Measurements from ENCODE around the gene TBCC.

The TBCC gene

DNA sequence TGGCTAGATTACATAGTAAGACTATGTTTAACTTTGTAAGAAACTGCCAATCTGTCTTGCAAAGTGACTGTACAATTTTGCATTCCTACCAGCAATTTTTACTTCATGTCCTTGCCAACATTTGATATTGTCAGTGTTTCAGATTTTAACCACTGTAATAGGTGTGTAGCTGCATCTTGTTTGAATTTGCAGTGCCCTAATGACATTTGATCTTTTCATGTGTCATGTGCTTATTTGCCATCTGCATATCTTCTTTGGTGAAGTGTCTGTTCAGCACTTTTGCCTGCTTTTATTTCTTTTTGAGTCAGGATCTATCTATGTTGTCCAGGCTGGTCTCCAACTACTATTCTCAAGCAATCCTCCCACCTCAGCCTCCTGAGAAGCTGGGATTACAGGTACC, 21.1 kb downstream of the TBCC start:
- Histone ChIP-seq H3K9me3 (no peaks in the 10 kb centered on the region), H3K27ac (no peak overlapping the region), H3K4me1 (peaks cover 17% of the 10 kb centered on the region; the same call in 1 of the 2 replicates), H3K9ac (no peak overlapping the region), H3K4me3 (no peak overlapping the region), H3K4me2 (no peak overlapping the region), H3K27me3 (no peaks in the 10 kb centered on the region), H3K36me3 (no peaks in the 10 kb centered on the region), H4K20me1 (no peaks in the 10 kb centered on the region)
- TF ChIP-seq Cebpa-rat (IDR thresholded peaks at IDR 0.05), result no peak

DNA sequence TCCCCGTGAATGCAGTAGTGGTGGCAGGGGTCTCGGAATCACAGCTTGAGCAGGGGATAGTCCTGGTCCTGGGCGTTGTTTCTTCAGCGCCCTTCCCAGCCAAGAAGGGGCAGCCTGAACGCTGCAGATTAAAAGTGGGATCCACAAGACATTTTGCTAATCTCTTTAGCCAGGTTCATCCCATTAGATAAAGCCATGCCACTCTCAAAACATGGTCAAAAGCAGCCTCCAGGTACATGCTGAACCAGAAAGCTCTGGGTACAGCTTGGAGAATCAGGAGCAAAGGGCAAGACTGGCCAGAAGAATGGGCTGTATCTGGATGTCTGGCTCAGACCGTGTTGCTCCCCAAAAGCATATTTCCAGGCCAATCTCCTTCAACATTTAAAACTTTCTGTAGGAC, 23.4 kb downstream of the TBCC start, which contains the start of gene PRPH2:
TSS of gene PRPH2 (minus strand) at position 101 of the 400 bp plus-strand sequence. CDS start 263 bp downstream, outside the sequence.
- Histone ChIP-seq H3K27ac (no peak within 1 kb of the TSS), H3K4me2 (no peak within 1 kb of the TSS), H3K9ac (no peak within 1 kb of the TSS), H3K27me3 (no peaks in the 10 kb centered on the region), H3K4me1 (peaks cover 11% of the 10 kb centered on the region; the same call in 1 of the 2 replicates), H3K4me3 (no peak within 1 kb of the TSS), H3K36me3 (no peaks in the 10 kb centered on the region), H4K20me1 (no peaks in the 10 kb centered on the region), H3K9me3 (no peaks in the 10 kb centered on the region)
- TF ChIP-seq Cebpa-rat (IDR thresholded peaks at IDR 0.05), result no peak

DNA sequence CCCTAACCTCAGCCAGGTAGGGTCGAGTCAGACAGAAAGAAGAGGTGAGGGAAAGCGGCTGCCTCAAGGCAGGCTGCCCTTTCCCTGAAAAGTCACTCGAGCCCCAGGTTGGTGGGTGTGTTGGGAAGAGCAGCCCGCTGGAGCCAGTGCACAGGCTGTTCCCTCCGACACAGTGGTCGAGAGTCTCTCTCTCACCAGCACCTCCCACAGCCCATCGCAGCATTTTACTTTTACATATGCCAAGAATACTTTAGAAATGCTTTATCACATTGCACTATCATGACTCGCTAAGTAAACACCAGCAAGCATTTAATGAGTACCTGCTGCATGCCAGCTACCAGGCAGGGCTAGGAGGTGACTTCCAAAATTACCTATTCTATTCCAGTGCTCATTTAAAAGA, 25.2 kb downstream of the TBCC start:
- Histone ChIP-seq H3K4me1 (peaks cover under 1% of the 10 kb centered on the region; the same call in 1 of the 2 replicates), H3K4me3 (no peak overlapping the region), H3K9ac (no peak overlapping the region), H3K27ac (no peak overlapping the region), H3K27me3 (no peaks in the 10 kb centered on the region), H4K20me1 (no peaks in the 10 kb centered on the region), H3K4me2 (no peak overlapping the region), H3K9me3 (no peaks in the 10 kb centered on the region), H3K36me3 (no peaks in the 10 kb centered on the region)
- TF ChIP-seq Cebpa-rat (IDR thresholded peaks at IDR 0.05), result no peak

DNA sequence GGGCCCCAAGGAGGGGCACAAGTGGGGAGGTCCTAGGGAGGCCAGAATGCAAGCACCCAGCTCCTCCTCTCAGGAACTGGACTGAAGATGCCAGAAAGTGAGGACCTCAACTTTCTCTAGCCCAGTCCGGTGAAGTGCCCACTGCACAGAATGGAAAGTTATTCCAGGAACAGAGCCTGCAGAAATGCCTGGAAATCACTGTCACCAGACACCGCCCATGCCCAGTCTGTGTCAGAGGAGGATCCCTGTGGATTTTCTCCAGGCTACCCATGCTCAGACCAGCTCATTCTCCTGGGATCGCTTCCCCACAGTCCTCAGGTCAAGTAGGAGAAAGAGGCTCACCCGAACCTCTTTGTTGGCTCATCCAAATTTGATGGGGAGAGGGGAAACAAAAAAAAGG, 30.0 kb downstream of the TBCC start:
- Histone ChIP-seq H3K4me1 (peaks cover 10% of the 10 kb centered on the region), H3K9ac (no peak overlapping the region), H3K27ac (no peak overlapping the region), H3K36me3 (no peaks in the 10 kb centered on the region), H3K9me3 (peaks cover 7% of the 10 kb centered on the region; the same call in 1 of the 2 replicates), H3K4me2 (no peak overlapping the region), H4K20me1 (no peaks in the 10 kb centered on the region), H3K4me3 (no peak overlapping the region), H3K27me3 (no peaks in the 10 kb centered on the region)
- TF ChIP-seq Cebpa-rat (IDR thresholded peaks at IDR 0.05), result no peak

DNA sequence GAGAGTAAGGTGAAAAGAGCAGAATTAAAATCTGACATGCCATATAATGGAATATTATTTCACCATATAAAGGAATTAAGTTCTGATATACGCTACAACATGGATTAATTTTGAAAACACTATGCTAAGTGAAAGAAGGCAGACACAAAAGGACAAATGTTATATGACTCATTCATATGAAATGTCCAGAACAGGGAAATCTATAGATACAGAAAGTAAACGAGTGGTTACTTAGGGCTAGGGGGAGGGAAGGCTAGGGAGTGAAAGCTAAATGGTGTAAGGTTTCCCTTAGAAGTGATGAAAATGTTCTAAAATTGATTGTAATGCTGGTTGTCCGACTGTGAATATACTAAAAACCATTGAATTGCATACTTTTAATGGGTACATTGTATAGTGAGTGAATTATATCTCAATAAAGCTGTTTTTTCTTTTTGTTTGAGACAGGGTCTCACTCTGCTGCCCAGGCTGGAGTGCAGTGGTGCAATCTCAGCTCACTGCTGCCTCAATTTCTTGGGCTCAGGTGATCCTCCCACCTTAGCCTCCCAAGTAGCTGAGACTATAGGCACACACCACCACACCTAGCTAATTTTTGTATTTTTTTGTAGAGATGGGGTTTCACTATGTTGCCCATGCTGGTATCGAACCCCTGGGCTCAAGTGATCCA, 31.7 kb downstream of the TBCC start:
- H3K36me3 ChIP-seq, result no peaks in the 10 kb centered on the region
- TF ChIP-seq Cebpa-rat (IDR thresholded peaks at IDR 0.05), result no peak
- H3K4me2 ChIP-seq, result peak overlapping the region; percentile 39
- no peak overlapping the region for H3K9ac ChIP-seq
- H3K27ac ChIP-seq, result no peak overlapping the region
- H4K20me1 ChIP-seq, result no peaks in the 10 kb centered on the region
- H3K27me3 ChIP-seq, result no peaks in the 10 kb centered on the region
- peaks cover 16% of the 10 kb centered on the region for H3K4me1 ChIP-seq
- H3K4me3 ChIP-seq, result no peak overlapping the region
- peaks cover 7% of the 10 kb centered on the region; the same call in 1 of the 2 replicates for H3K9me3 ChIP-seq

DNA sequence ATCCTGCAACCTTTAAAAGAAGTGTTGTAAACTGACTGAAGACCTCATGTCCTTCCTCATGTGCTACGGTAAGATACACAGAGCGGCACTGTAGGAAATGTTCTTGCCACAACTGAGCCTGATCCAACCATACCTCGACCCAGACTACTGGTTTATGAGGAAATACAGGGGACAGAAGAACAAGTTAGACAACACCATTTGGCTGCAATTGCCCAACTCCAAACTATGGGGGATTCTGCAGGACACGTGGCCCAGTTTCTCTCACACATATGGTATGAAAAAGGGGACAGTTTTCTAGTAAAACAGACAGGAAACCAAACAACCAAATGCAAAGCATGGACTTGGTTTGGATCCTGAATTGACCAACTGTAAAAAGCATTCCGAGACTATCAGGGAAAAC, 34.0 kb downstream of the TBCC start:
- Histone ChIP-seq H3K4me3 (no peak overlapping the region), H3K9ac (no peak overlapping the region), H4K20me1 (no peaks in the 10 kb centered on the region), H3K36me3 (no peaks in the 10 kb centered on the region), H3K27ac (no peak overlapping the region), H3K4me1 (peaks cover 17% of the 10 kb centered on the region), H3K4me2 (no peak overlapping the region), H3K27me3 (no peaks in the 10 kb centered on the region), H3K9me3 (peaks cover 7% of the 10 kb centered on the region; the same call in 1 of the 2 replicates)
- no peak for TF ChIP-seq Cebpa-rat (IDR thresholded peaks at IDR 0.05)

DNA sequence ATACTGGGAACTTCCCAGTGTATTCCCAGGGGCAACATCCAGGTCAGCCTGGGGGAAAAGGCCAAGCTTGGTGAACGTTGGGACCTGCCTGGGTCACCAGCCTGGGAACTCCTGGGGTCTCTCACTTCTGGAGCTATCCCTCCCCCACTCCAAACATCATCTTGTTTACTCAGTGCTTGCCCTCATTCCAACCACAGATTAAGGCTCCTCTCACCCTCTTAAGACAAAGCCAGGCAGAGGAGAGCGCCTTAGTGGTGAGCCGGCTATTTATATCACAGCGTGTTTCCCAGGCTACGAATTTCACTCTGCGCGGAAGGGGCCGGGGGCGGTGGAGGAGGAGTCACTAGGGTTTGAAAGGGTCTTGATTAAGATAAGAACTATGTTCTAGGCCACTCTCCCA, 35.6 kb downstream of the TBCC start:
- no peak overlapping the region for H3K4me2 ChIP-seq
- TF ChIP-seq Cebpa-rat (IDR thresholded peaks at IDR 0.05), result no peak
- peaks cover 21% of the 10 kb centered on the region for H3K4me1 ChIP-seq
- no peaks in the 10 kb centered on the region for H3K36me3 ChIP-seq
- H4K20me1 ChIP-seq, result no peaks in the 10 kb centered on the region
- H3K4me3 ChIP-seq, result no peak overlapping the region
- H3K9ac ChIP-seq, result no peak overlapping the region
- no peaks in the 10 kb centered on the region for H3K27me3 ChIP-seq
- peaks cover 7% of the 10 kb centered on the region; the same call in 1 of the 2 replicates for H3K9me3 ChIP-seq
- H3K27ac ChIP-seq, result no peak overlapping the region

DNA sequence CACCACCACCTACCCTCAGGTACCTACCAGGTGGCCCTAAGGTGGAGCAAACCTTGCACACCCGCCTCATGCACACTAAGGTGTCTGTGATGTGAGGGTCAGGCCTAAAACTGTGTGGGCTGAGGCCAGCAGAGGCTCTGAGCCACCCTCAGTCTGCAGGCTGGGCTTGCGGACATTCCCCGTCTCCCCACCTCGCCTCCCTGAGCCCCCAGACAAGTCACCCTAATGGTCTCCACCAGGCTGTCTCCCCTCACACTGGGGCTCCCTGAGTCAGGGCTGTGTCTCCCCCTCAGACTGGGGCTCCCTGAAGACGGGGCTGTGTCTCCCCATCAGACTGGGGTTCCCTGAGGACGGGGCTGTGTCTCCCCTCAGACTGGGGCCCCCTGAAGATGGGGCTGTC, 36.0 kb downstream of the TBCC start:
- TF ChIP-seq Cebpa-rat (IDR thresholded peaks at IDR 0.05), result no peak
- H3K27me3 ChIP-seq, result no peaks in the 10 kb centered on the region
- no peak overlapping the region for H3K4me2 ChIP-seq
- H3K4me3 ChIP-seq, result no peak overlapping the region
- peaks cover 17% of the 10 kb centered on the region for H3K4me1 ChIP-seq
- no peak overlapping the region for H3K27ac ChIP-seq
- H3K9me3 ChIP-seq, result peaks cover 7% of the 10 kb centered on the region; the same call in 1 of the 2 replicates
- no peak overlapping the region for H3K9ac ChIP-seq
- H4K20me1 ChIP-seq, result no peaks in the 10 kb centered on the region
- H3K36me3 ChIP-seq, result no peaks in the 10 kb centered on the region

DNA sequence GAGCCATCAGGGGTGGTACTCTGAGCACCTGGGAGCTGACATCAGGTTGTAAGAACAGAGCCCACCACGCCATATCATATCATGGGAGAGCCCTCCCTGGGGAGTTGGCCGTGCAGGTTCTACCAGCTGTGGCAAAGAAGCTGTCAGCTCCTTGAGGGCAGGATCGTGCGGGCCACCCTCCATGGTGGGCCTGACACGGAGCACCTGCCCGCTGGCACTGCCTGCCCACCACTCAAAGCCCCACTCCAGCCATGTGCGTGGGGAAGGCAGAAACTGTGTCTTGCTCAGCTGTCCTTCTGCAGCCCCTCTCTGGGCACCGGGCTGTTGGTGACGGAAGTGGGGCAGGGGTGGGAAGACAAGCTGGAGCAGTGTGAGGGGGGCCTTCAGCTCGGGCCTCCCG, 37.8 kb downstream of the TBCC start:
- H3K9ac ChIP-seq, result no peak overlapping the region
- no peaks in the 10 kb centered on the region for H3K27me3 ChIP-seq
- peaks cover 7% of the 10 kb centered on the region; the same call in 1 of the 2 replicates for H3K9me3 ChIP-seq
- peaks cover 11% of the 10 kb centered on the region; the same call in 1 of the 2 replicates for H3K4me1 ChIP-seq
- H3K27ac ChIP-seq, result no peak overlapping the region
- no peaks in the 10 kb centered on the region for H4K20me1 ChIP-seq
- H3K4me3 ChIP-seq, result no peak overlapping the region
- no peaks in the 10 kb centered on the region for H3K36me3 ChIP-seq
- no peak overlapping the region for H3K4me2 ChIP-seq
- no peak for TF ChIP-seq Cebpa-rat (IDR thresholded peaks at IDR 0.05)

DNA sequence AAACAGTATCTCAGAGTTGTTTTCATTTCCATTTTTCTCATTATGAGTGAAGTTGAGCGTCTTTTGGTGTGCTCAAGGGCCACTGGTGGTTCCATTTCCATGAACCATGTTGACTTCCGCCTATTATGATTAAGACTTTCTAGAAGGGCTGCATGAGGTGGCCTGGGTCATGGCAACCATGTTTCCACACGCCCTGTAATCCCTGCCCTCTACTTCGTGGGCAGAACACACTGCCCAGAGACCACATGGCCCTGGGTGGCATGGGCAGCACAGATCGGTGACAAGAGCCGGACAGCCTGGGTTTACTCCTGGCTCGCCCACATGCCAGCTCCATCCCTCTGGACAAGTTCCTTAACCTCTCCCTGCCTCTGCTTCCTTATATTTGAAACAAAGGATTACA, 38.3 kb downstream of the TBCC start:
- no peaks in the 10 kb centered on the region for H3K27me3 ChIP-seq
- H3K9me3 ChIP-seq, result peaks cover 7% of the 10 kb centered on the region; the same call in 1 of the 2 replicates
- H3K36me3 ChIP-seq, result no peaks in the 10 kb centered on the region
- H3K4me2 ChIP-seq, result no peak overlapping the region
- no peaks in the 10 kb centered on the region for H4K20me1 ChIP-seq
- H3K4me3 ChIP-seq, result no peak overlapping the region
- H3K27ac ChIP-seq, result no peak overlapping the region
- peaks cover 11% of the 10 kb centered on the region; the same call in 1 of the 2 replicates for H3K4me1 ChIP-seq
- TF ChIP-seq Cebpa-rat (IDR thresholded peaks at IDR 0.05), result no peak
- no peak overlapping the region for H3K9ac ChIP-seq

Data from BLaER1 (cell line).